ENCODE results near the gene TMEM270. TPM values are rescaled to one million over a fixed set of nuclear protein-coding genes. Genes with fewer than 3 reads are reported as not detected.

The TMEM270 gene
- total and polyA plus RNA-seq, 2 of the 8 experiments (the other 6 are each of a cell fraction or from before 2014, with no cell fraction given): 0.26 TPM; not detected in 1

GRCh38 chr7:73823257-73823656 is 37.7 kb upstream of the TMEM270 start:
- FAIRE-seq (no peak), DNase-seq (ENCODE audit: low read depth in 1 of 2, low spot score in 2 of 2) (no peak)
- H3K9ac ChIP-seq (replicated peaks in 1 of 4; ENCODE audit: extremely low read depth in 1 of 4, low read depth in 3 of 4, low read length in 3 of 4): no peak overlapping the region
- CTCF ChIA-PET (ENCODE audit: partially characterized antibody): interaction anchor here (0.8 to 3.4 kb wide), 8 partner anchors 12 to 216 kb away, joined by 3 to 19 read pairs (median 4); partner anchors contain the start of gene ABHD11
- no peak overlapping the region for H4K8ac ChIP-seq (ENCODE audit: extremely low read depth, insufficient read depth, low read length)
- no peak overlapping the region for H2BK20ac ChIP-seq (ENCODE audit: low read length)
- no peak overlapping the region for H4K5ac ChIP-seq (ENCODE audit: insufficient read length, low read depth, low read length)
- H2BK5ac ChIP-seq (ENCODE audit: low read depth, low read length): 0 out of 2 replicates have a peak overlapping the region, but pooled peaks have one; percentile 24
- POLR2A ChIA-PET (ENCODE audit: partially characterized antibody): interaction anchor here (0.7 to 3.4 kb wide), 3 partner anchors 8 to 17 kb away, joined by 3 to 20 read pairs (median 4); no protein-coding TSS in a partner anchor
- H3K4ac ChIP-seq (replicated peaks; ENCODE audit: insufficient read length, low read depth, low read length): no peak overlapping the region
- H3K18ac ChIP-seq (ENCODE audit: extremely low read depth, low read length): no peak overlapping the region
- TF ChIP-seq USF2 (IDR thresholded peaks at IDR 0.05; ENCODE audit: low read length): no peak
- TF ChIP-seq EZH2 (IDR thresholded peaks at IDR 0.05; ENCODE audit: low read depth, low read length, severe bottlenecking): no peak
- TF ChIP-seq SP1 (IDR thresholded peaks at IDR 0.05; ENCODE audit: low read depth, low read length): no peak
- TF ChIP-seq TAF7 (optimal IDR thresholded peaks at IDR 0.05; ENCODE audit: borderline replicate concordance, low read depth, low read length): no peak
- no peak for TF ChIP-seq RBBP5 (IDR thresholded peaks at IDR 0.05; ENCODE audit: borderline replicate concordance, low read depth, low read length)
- TF ChIP-seq POLR2AphosphoS5 (IDR thresholded peaks at IDR 0.05; ENCODE audit: low read depth, low read length): no peak
- 0 out of 2 replicates have a peak overlapping the region, but pooled peaks have one; percentile 61 for H2BK15ac ChIP-seq (ENCODE audit: low read length)
- H3K27ac ChIP-seq (ENCODE audit: low read depth, low read length): no peak overlapping the region
- no peak overlapping the region for H2AK5ac ChIP-seq (ENCODE audit: low read depth, low read length)
- H2BK12ac ChIP-seq (ENCODE audit: low read depth, low read length): peak overlapping the region; percentile 50; the same call in 1 of the 2 replicates
- H3K79me1 ChIP-seq (ENCODE audit: low read depth, low read length): no peaks in the 10 kb centered on the region
- H3K4me2 ChIP-seq (ENCODE audit: insufficient read depth in 1 of 2, low read depth in 2 of 2, low read length in 2 of 2): no peak overlapping the region
- H3K9me3 ChIP-seq (ENCODE audit: insufficient read depth in 2 of 2, low read depth in 1 of 2, low read length in 1 of 2): no peaks in the 10 kb centered on the region
- no peak overlapping the region for H3K14ac ChIP-seq (ENCODE audit: insufficient read length)
- H3K79me2 ChIP-seq (ENCODE audit: control insufficient read depth in 1 of 2, insufficient read depth in 2 of 2, low read length in 2 of 2): no peaks in the 10 kb centered on the region
- WGBS, 2 experiments (ENCODE audit: extremely low coverage in 1 of 2, insufficient coverage in 1 of 2, insufficient read length in 1 of 2, insufficient replicate concordance in 2 of 2, low coverage in 1 of 2, low lambda C conversion rate in 2 of 2, missing lambda C conversion rate in 1 of 2): 76% methylated on average over 5 of the region's 5 CpGs; no CpG with 5 or more reads in 1 of the 2 experiments
- no peaks in the 10 kb centered on the region for H4K20me1 ChIP-seq (replicated peaks in 1 of 2; ENCODE audit: control insufficient read depth in 1 of 2, insufficient read depth in 2 of 2, low read length in 2 of 2)
- H3K27me3 ChIP-seq (replicated peaks in 1 of 4; ENCODE audit: control insufficient read depth in 3 of 4, extremely low read depth in 1 of 4, insufficient read depth in 3 of 4, low read length in 3 of 4): peaks cover 0 to 5% (median 0%) of the 10 kb centered on the region in 4 experiments; a peak in 1 of 7 replicates
- H4K91ac ChIP-seq (replicated peaks; ENCODE audit: insufficient read length, low read length): no peak overlapping the region
- no peak overlapping the region for H3K56ac ChIP-seq (replicated peaks; ENCODE audit: insufficient read length, low read depth, low read length)
- H3K4me1 ChIP-seq (replicated peaks in 1 of 4; ENCODE audit: control insufficient read depth in 3 of 4, insufficient read depth in 4 of 4, low read length in 3 of 4): peaks cover 5 to 11% (median 9%) of the 10 kb centered on the region in 4 experiments
- no peaks in the 10 kb centered on the region for H3K36me3 ChIP-seq (ENCODE audit: control insufficient read depth in 2 of 4, insufficient read depth in 4 of 4, low read length in 3 of 4)
- H3K23ac ChIP-seq (ENCODE audit: insufficient read length): no peak overlapping the region
- H2AFZ ChIP-seq (ENCODE audit: low read length): no peak overlapping the region
- 0 out of 2 replicates have a peak, but pooled peaks cover 4% of the 10 kb centered on the region for H3K23me2 ChIP-seq (ENCODE audit: low read depth, low read length)
- H3K4me3 ChIP-seq (ENCODE audit: extremely low read depth in 1 of 4, insufficient read depth in 2 of 4, low read depth in 3 of 4, low read length in 4 of 4): no peak overlapping the region
- H2BK120ac ChIP-seq (replicated peaks; ENCODE audit: low read depth, low read length): no peak overlapping the region
